ENCODE results near the gene ARPIN.
"Not testable (repeated sequence)": the region's sequence is repeated elsewhere in the genome, so short reads cannot be mapped to it uniquely, and the experiment has no call there.

The ARPIN gene

GRCh38 chr15:89910891-89911626 lies 1.7 kb downstream of the ARPIN start:
- in situ Hi-C loops (cut with MboI; ENCODE audit: low sequenced_read_pairs) = no loop called here

- in situ Hi-C loops (cut with MboI; ENCODE audit: low sequenced_read_pairs) = no loop called here
Measured at GRCh38 chr15:89909611-89910010, 3.1 kb downstream of the ARPIN start.

- in situ Hi-C loops (cut with MboI; ENCODE audit: low sequenced_read_pairs) = no loop called here
Measured at GRCh38 chr15:89908226-89908625, 4.5 kb downstream of the ARPIN start.

GRCh38 chr15:89907289-89907688 lies 5.5 kb downstream of the ARPIN start:
- in situ Hi-C loops (cut with MboI; ENCODE audit: low sequenced_read_pairs) = no loop called here

GRCh38 chr15:89905846-89906378 lies 6.8 kb downstream of the ARPIN start:
- in situ Hi-C loops (cut with MboI; ENCODE audit: low sequenced_read_pairs) = no loop called here

- in situ Hi-C loops (cut with MboI; ENCODE audit: low sequenced_read_pairs) = no loop called here
Measured at GRCh38 chr15:89904519-89904918, 8.2 kb downstream of the ARPIN start.

- in situ Hi-C loops (cut with MboI; ENCODE audit: low sequenced_read_pairs) = no loop called here
Measured at GRCh38 chr15:89903858-89904130, 9.0 kb downstream of the ARPIN start.

- in situ Hi-C loops (cut with MboI; ENCODE audit: low sequenced_read_pairs) = no loop called here
Measured at GRCh38 chr15:89903015-89903857, 9.5 kb downstream of the ARPIN start.

- in situ Hi-C loops (cut with MboI; ENCODE audit: low sequenced_read_pairs) = no loop called here
Measured at GRCh38 chr15:89900849-89901248, 11.9 kb downstream of the ARPIN start.

- in situ Hi-C loops (cut with MboI; ENCODE audit: low sequenced_read_pairs) = loop anchor here (10.0 kb wide), 1 partner anchor 175 kb away; no protein-coding TSS in a partner anchor
Measured at GRCh38 chr15:89899951-89900567, 12.7 kb downstream of the ARPIN start.

GRCh38 chr15:89899295-89899945 lies 13.3 kb downstream of the ARPIN start:
- in situ Hi-C loops (cut with MboI; ENCODE audit: low sequenced_read_pairs) = loop anchor here (10.0 kb wide), 1 partner anchor 175 kb away; no protein-coding TSS in a partner anchor

GRCh38 chr15:89898614-89899294 lies 14.0 kb downstream of the ARPIN start:
- in situ Hi-C loops (cut with MboI; ENCODE audit: low sequenced_read_pairs) = loop anchor here (10.0 kb wide), 1 partner anchor 176 kb away; no protein-coding TSS in a partner anchor

GRCh38 chr15:89898146-89898545 lies 14.6 kb downstream of the ARPIN start:
- in situ Hi-C loops (cut with MboI; ENCODE audit: low sequenced_read_pairs) = loop anchor here (10.0 kb wide), 1 partner anchor 177 kb away; no protein-coding TSS in a partner anchor

- in situ Hi-C loops (cut with MboI; ENCODE audit: low sequenced_read_pairs) = loop anchor here (10.0 kb wide), 1 partner anchor 181 kb away; no protein-coding TSS in a partner anchor
Measured at GRCh38 chr15:89893696-89894447, 18.9 kb downstream of the ARPIN start, which contains the start of gene AP3S2. AP3S2 (minus strand) TSS chr15:89893994; CDS start chr15:89893949, 45 bp downstream.

- in situ Hi-C loops (cut with MboI; ENCODE audit: low sequenced_read_pairs) = loop anchor here (10.0 kb wide), 1 partner anchor 182 kb away; no protein-coding TSS in a partner anchor
Measured at GRCh38 chr15:89893027-89893426, 19.7 kb downstream of the ARPIN start.

- in situ Hi-C loops (cut with MboI; ENCODE audit: low sequenced_read_pairs) = no loop called here
Measured at GRCh38 chr15:89888214-89888804, 24.4 kb downstream of the ARPIN start.

GRCh38 chr15:89885611-89886010 lies 27.1 kb downstream of the ARPIN start:
- in situ Hi-C loops (cut with MboI; ENCODE audit: low sequenced_read_pairs) = no loop called here

GRCh38 chr15:89885179-89885578 lies 27.6 kb downstream of the ARPIN start:
- in situ Hi-C loops (cut with MboI; ENCODE audit: low sequenced_read_pairs) = not testable (repeated sequence)

- in situ Hi-C loops (cut with MboI; ENCODE audit: low sequenced_read_pairs) = no loop called here
Measured at GRCh38 chr15:89883518-89883917, 29.2 kb downstream of the ARPIN start.

Data from HL-60/S4 (cell line).